Testis (tissue), 3 donors: ENCODE results near the gene SHF. TPM values are rescaled to one million over a fixed set of nuclear protein-coding genes. Genes with fewer than 3 reads are reported as not detected.

Source experiments
- DNase-seq: peaks from one replicate; pipeline ENCODE4 v3.0.0-alpha.2; 2019
- H3K27ac ChIP-seq, 2 donors: fragments of 200-600 bp; sonication (generic); one replicate each; pipeline ENCODE4 v1.5.1; 2019
- H3K27me3 ChIP-seq: fragments of 200-600 bp; sonication (generic); one replicate; pipeline ENCODE4 v1.5.1; 2019
- H3K36me3 ChIP-seq: fragments of 200-600 bp; sonication (generic); one replicate; pipeline ENCODE4 v1.5.1; 2017; ENCODE audit warnings: low read depth; ENCODE audit errors: missing control alignments
- H3K4me1 ChIP-seq: fragments of 200-600 bp; sonication (generic); one replicate; pipeline ENCODE4 v1.5.1; 2019
- H3K4me3 ChIP-seq, 2 donors: fragments of 200-600 bp; sonication (generic); one replicate each; pipeline ENCODE4 v1.5.1; 2017 to 2019
- H3K9me3 ChIP-seq: fragments of 200-600 bp; sonication (generic); one replicate; pipeline ENCODE4 v1.5.1; 2017
- POLR2A ChIP-seq: fragments of 450-650 bp; IDR thresholded peaks from one replicate; pipeline ENCODE4 v1.6.1; 2017; ENCODE audit warnings: antibody characterized with exemption, mild to moderate bottlenecking, moderate library complexity
- WGBS, 2 donors: methylation state at CpG; one replicate each; pipeline ENCODE4 v1.1.5; 2018; 5-methylcytosine and 5-hydroxymethylcytosine counted together
- intact Hi-C: fragments of 100-400 bp; cut with DNase I; formaldehyde crosslinking; loops from one replicate; pipeline ENCODE4 v1.15.1; 2023; ENCODE audit warnings: low total_unique reads
- polyA plus RNA-seq: library from polyadenylated mRNA; stranded (reverse); fragments of 350-450 nt; fragmentation: Illumina TruSeq; extraction: RNeasy Lipid Tissue Mini Kit (QIAGEN cat#74804); gene quantifications from one replicate; pipeline ENCODE4 v1.2.3, GENCODE V29; 2014; ENCODE audit warnings: low read depth, low replicate concordance; ENCODE audit not compliant: insufficient read depth
- total RNA-seq, 2 donors: library from RNA; depleted of rRNA; stranded (reverse); fragments of >200 nt; gene quantifications; one replicate each; pipeline ENCODE4 v1.2.3, GENCODE V29; 2016
- TF ChIP-seq, protein P1 (sequence below), 3 experiments: fragments of 450-650 bp in 2 of 3; fragments of 200-600 bp in 1 of 3; sonication (generic) in 1 of 3; IDR thresholded peaks; one replicate each; pipeline ENCODE4 v1.5.1; 2016 to 2019; ENCODE audit warnings: antibody characterized with exemption in 3 of 3, mild to moderate bottlenecking in 2 of 3, moderate library complexity in 1 of 3

SHF gene
- total and polyA plus RNA-seq, 3 donors from 2014 or later, result 9.3 to 13.2 (median 12.7) TPM

DNA sequence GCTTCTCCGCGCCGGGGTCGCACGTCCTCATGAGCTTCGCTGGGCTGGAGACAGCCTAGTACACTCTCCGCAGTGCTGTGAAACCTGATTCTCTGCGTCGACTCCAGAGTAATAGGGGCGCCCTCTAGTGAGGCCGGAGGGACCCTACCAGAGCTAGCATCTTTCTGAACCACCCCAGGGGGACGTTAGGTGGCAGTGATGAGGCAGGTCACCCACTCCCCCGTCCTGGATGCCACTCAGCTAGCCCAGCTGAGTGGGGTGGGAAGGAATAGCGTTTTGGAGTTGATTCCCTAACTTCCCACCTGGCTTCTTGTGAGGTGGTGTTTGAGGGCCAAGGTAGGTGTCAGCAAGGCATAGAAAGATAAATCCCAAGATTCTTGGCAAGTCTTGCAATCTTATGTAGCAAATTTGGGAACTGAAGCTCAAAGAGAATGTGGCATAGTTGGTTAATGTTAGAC lies 69.6 kb downstream of the SHF start:
- 1 to 2% methylated on average over 14 of the region's 14 CpGs for WGBS, 2 donors
- H3K27ac ChIP-seq, result no peak overlapping the region
- no peaks in the 10 kb centered on the region for H3K9me3 ChIP-seq
- intact Hi-C loops, result no loop called here
- no peaks in the 10 kb centered on the region for H3K27me3 ChIP-seq
- peak overlapping the region in 1 of 2 donors; percentile 14 for H3K4me3 ChIP-seq
- no peaks in the 10 kb centered on the region for H3K36me3 ChIP-seq
- DNase-seq, result peak; percentile 95
- TF ChIP-seq, protein P1, sequence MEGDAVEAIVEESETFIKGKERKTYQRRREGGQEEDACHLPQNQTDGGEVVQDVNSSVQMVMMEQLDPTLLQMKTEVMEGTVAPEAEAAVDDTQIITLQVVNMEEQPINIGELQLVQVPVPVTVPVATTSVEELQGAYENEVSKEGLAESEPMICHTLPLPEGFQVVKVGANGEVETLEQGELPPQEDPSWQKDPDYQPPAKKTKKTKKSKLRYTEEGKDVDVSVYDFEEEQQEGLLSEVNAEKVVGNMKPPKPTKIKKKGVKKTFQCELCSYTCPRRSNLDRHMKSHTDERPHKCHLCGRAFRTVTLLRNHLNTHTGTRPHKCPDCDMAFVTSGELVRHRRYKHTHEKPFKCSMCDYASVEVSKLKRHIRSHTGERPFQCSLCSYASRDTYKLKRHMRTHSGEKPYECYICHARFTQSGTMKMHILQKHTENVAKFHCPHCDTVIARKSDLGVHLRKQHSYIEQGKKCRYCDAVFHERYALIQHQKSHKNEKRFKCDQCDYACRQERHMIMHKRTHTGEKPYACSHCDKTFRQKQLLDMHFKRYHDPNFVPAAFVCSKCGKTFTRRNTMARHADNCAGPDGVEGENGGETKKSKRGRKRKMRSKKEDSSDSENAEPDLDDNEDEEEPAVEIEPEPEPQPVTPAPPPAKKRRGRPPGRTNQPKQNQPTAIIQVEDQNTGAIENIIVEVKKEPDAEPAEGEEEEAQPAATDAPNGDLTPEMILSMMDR (IDR thresholded peaks at IDR 0.05), result peak; percentile 84 to 88 (median 88)
- no peak for TF ChIP-seq POLR2A
- peaks cover 8% of the 10 kb centered on the region for H3K4me1 ChIP-seq

DNA sequence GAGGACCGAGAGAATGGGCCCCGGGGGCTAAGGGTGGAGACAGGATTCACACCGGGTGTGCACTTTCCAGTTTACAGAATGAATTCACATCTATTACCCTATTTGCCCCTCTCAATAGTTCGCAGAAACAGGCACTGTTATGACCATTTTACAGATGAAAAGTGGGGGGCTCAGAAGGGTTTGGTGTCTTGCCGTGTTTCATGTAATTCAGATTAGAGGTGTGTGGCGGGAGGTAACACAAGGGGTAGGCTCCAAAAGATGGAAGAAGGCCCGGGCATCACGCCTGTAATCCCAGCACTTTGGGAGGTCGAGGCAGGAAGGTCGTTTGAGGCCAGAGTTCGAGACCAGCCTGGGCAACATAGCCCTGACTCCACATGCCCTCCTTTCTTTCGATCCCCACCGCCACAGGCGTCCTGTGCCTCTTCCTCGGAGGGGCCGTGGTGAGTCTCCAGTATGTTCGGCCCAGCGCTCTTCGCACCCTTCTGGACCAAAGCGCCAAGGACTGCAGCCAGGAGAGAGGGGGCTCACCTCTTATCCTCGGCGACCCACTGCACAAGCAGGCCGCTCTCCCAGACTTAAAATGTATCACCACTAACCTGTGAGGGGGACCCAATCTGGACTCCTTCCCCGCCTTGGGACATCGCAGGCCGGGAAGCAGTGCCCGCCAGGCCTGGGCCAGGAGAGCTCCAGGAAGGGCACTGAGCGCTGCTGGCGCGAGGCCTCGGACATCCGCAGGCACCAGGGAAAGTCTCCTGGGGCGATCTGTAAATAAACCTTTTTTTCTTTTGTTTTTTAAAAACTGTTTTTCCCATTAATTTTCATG lies 70.2 kb downstream of the SHF start:
- intact Hi-C loops, result no loop called here
- peaks cover 14% of the 10 kb centered on the region for H3K4me1 ChIP-seq
- no peaks in the 10 kb centered on the region for H3K27me3 ChIP-seq
- H3K4me3 ChIP-seq, result peak overlapping the region in 1 of 2 donors; percentile 14
- no peak for DNase-seq
- TF ChIP-seq POLR2A, result no peak
- TF ChIP-seq, protein P1 (IDR thresholded peaks at IDR 0.05), result no peak
- no peak overlapping the region for H3K27ac ChIP-seq
- no peaks in the 10 kb centered on the region for H3K9me3 ChIP-seq
- H3K36me3 ChIP-seq, result no peaks in the 10 kb centered on the region
- WGBS, 2 donors, result 29 to 31% methylated on average over 33 of the region's 33 CpGs

Other genes with a start within 250 kb of the SHF start
- 10 to 100 TPM; 10.3 to 11.8 TPM for gene TERB2, start 231.3 kb downstream of the SHF start, total RNA-seq
- 50.1 TPM for gene TERB2, start 231.3 kb downstream of the SHF start, polyA plus RNA-seq
- 10 to 100 TPM; 33.7 to 34.1 TPM for gene SORD, start 164.8 kb downstream of the SHF start, total RNA-seq
- gene SORD, start 164.8 kb downstream of the SHF start, polyA plus RNA-seq, result 21.4 TPM
- gene DUOX2, start 73.8 kb downstream of the SHF start, total RNA-seq, result 1 to 10 TPM; 1.2 to 4.8 TPM
- 2.6 TPM for gene DUOX2, start 73.8 kb downstream of the SHF start, polyA plus RNA-seq
- under 1 TPM; 0.31 to 0.39 TPM for gene DUOXA2, start 73.6 kb downstream of the SHF start, total RNA-seq
- 0.36 TPM for gene DUOXA2, start 73.6 kb downstream of the SHF start, polyA plus RNA-seq
- gene DUOXA1, start 58.1 kb downstream of the SHF start, total RNA-seq, result under 1 TPM; 0.31 to 0.94 TPM
- 1.0 TPM for gene DUOXA1, start 58.1 kb downstream of the SHF start, polyA plus RNA-seq
- gene DUOX1, start 58.0 kb downstream of the SHF start, total RNA-seq, result 1 to 10 TPM; 5.3 to 5.7 TPM
- 2.8 TPM for gene DUOX1, start 58.0 kb downstream of the SHF start, polyA plus RNA-seq
- gene SLC28A2, start 64.3 kb upstream of the SHF start, total RNA-seq, result under 1 TPM in 1 of 2 donors, not detected in 1; 0.81 TPM
- gene SLC28A2, start 64.3 kb upstream of the SHF start, polyA plus RNA-seq, result not detected
- 100 to 1,000 TPM; 386 to 446 TPM for gene GATM, start 190.6 kb upstream of the SHF start, total RNA-seq
- gene GATM, start 190.6 kb upstream of the SHF start, polyA plus RNA-seq, result 147 TPM